ENCODE measurements around the gene CEACAM8.
"Not testable (repeated sequence)": the region's sequence is repeated elsewhere in the genome, so short reads cannot be mapped to it uniquely, and the experiment has no call there.

The CEACAM8 gene

GRCh38 chr19:42552086-42553065, 42.3 kb downstream of the CEACAM8 start:
- H3K27me3 ChIP-seq (replicated peaks; ENCODE audit: insufficient read depth, low read length): peaks cover 18% of the 10 kb centered on the region
- no peak overlapping the region for H2AFZ ChIP-seq (ENCODE audit: low read length)
- H3K4me2 ChIP-seq (ENCODE audit: low read depth, low read length): no peak overlapping the region
- H4K20me1 ChIP-seq (ENCODE audit: insufficient read depth, low read length): no peaks in the 10 kb centered on the region
- H3K9ac ChIP-seq (ENCODE audit: low read length): no peak overlapping the region
- no peaks in the 10 kb centered on the region for H3K79me2 ChIP-seq (ENCODE audit: low read length)
- no peaks in the 10 kb centered on the region for H3K36me3 ChIP-seq (replicated peaks; ENCODE audit: insufficient read depth, low read length)
- no peaks in the 10 kb centered on the region for H3F3A ChIP-seq (ENCODE audit: insufficient read depth, low read length)
- DNase-seq: no peak
- no peaks in the 10 kb centered on the region for H3K4me1 ChIP-seq (ENCODE audit: low read length)
- no peak overlapping the region for H3K27ac ChIP-seq (ENCODE audit: low read length)
- H3K4me3 ChIP-seq (ENCODE audit: low read length): no peak overlapping the region
- TF ChIP-seq EZH2 (optimal IDR thresholded peaks at IDR 0.05; ENCODE audit: low read depth, low read length) (no peak), EZH2phosphoT487 (IDR thresholded peaks at IDR 0.05; ENCODE audit: low read length) (no peak), CTCF (IDR thresholded peaks at IDR 0.05; ENCODE audit: low read length) (no peak)
- H3K9me3 ChIP-seq (replicated peaks; ENCODE audit: insufficient read depth, low read length): no peaks in the 10 kb centered on the region
- H3K9me2 ChIP-seq (replicated peaks; ENCODE audit: insufficient read depth, low read length): no peaks in the 10 kb centered on the region

GRCh38 chr19:42550521-42550920, 44.2 kb downstream of the CEACAM8 start:
- not testable (repeated sequence) for H3F3A ChIP-seq (ENCODE audit: insufficient read depth, low read length); DNase-seq; H3K9me2 ChIP-seq (replicated peaks; ENCODE audit: insufficient read depth, low read length); H3K9ac ChIP-seq (ENCODE audit: low read length); H3K36me3 ChIP-seq (replicated peaks; ENCODE audit: insufficient read depth, low read length); H2AFZ ChIP-seq (ENCODE audit: low read length); H3K9me3 ChIP-seq (replicated peaks; ENCODE audit: insufficient read depth, low read length); H3K79me2 ChIP-seq (ENCODE audit: low read length); H3K4me2 ChIP-seq (ENCODE audit: low read depth, low read length); H3K4me3 ChIP-seq (ENCODE audit: low read length); H3K27ac ChIP-seq (ENCODE audit: low read length); H3K4me1 ChIP-seq (ENCODE audit: low read length); H4K20me1 ChIP-seq (ENCODE audit: insufficient read depth, low read length); H3K27me3 ChIP-seq (replicated peaks; ENCODE audit: insufficient read depth, low read length)

GRCh38 chr19:42549067-42549466, 45.7 kb downstream of the CEACAM8 start:
- not testable (repeated sequence) for H3K9ac ChIP-seq (ENCODE audit: low read length); DNase-seq; H3K4me1 ChIP-seq (ENCODE audit: low read length); H3K9me2 ChIP-seq (replicated peaks; ENCODE audit: insufficient read depth, low read length); H3K36me3 ChIP-seq (replicated peaks; ENCODE audit: insufficient read depth, low read length); H4K20me1 ChIP-seq (ENCODE audit: insufficient read depth, low read length); H3K4me2 ChIP-seq (ENCODE audit: low read depth, low read length); H3K79me2 ChIP-seq (ENCODE audit: low read length); H3K27me3 ChIP-seq (replicated peaks; ENCODE audit: insufficient read depth, low read length); H2AFZ ChIP-seq (ENCODE audit: low read length); H3K4me3 ChIP-seq (ENCODE audit: low read length); H3F3A ChIP-seq (ENCODE audit: insufficient read depth, low read length); H3K9me3 ChIP-seq (replicated peaks; ENCODE audit: insufficient read depth, low read length); H3K27ac ChIP-seq (ENCODE audit: low read length)

DNA sequence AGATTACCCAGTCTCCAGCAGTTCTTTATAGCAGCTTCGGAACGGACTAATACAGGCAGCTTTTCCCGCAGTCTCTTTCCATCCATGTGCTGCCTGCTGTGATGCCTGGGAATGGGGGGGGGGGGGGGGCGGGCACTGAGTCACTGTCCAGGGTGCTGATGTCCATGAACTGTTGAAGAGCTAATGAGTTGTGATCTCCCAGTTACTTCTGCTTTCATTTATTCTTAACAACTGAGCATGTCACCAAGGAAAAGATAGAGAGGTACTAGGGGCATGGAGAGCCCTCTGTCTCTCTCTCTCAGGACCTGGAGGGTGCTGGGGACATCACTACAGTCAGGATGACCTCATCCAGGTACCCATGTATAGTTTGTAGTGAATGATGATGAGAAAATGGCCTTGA, 46.2 kb downstream of the CEACAM8 start:
- no peak overlapping the region for H3K9ac ChIP-seq (ENCODE audit: low read length)
- H3K27ac ChIP-seq (ENCODE audit: low read length): no peak overlapping the region
- H3K9me3 ChIP-seq (replicated peaks; ENCODE audit: insufficient read depth, low read length): no peaks in the 10 kb centered on the region
- H2AFZ ChIP-seq (ENCODE audit: low read length): no peak overlapping the region
- no peak for TF ChIP-seq CTCF (IDR thresholded peaks at IDR 0.05; ENCODE audit: low read length)
- TF ChIP-seq EZH2phosphoT487 (IDR thresholded peaks at IDR 0.05; ENCODE audit: low read length): no peak
- no peak for TF ChIP-seq EZH2 (optimal IDR thresholded peaks at IDR 0.05; ENCODE audit: low read depth, low read length)
- H3K36me3 ChIP-seq (replicated peaks; ENCODE audit: insufficient read depth, low read length): no peaks in the 10 kb centered on the region
- no peak overlapping the region for H3K4me3 ChIP-seq (ENCODE audit: low read length)
- H4K20me1 ChIP-seq (ENCODE audit: insufficient read depth, low read length): no peaks in the 10 kb centered on the region
- no peak for DNase-seq
- H3K4me1 ChIP-seq (ENCODE audit: low read length): no peaks in the 10 kb centered on the region
- H3K27me3 ChIP-seq (replicated peaks; ENCODE audit: insufficient read depth, low read length): no peaks in the 10 kb centered on the region; the same call in 1 of the 2 replicates
- no peak overlapping the region for H3K4me2 ChIP-seq (ENCODE audit: low read depth, low read length)
- no peaks in the 10 kb centered on the region for H3F3A ChIP-seq (ENCODE audit: insufficient read depth, low read length)
- no peaks in the 10 kb centered on the region for H3K79me2 ChIP-seq (ENCODE audit: low read length)
- H3K9me2 ChIP-seq (replicated peaks; ENCODE audit: insufficient read depth, low read length): no peaks in the 10 kb centered on the region
